ENCODE measurements around the gene CCDC13. TPM values are rescaled to one million over a fixed set of nuclear protein-coding genes. Genes with fewer than 3 reads are reported as not detected.

CCDC13 gene
- total RNA-seq, 1 experiment from 2014 or later, result 0.34 TPM

DNA sequence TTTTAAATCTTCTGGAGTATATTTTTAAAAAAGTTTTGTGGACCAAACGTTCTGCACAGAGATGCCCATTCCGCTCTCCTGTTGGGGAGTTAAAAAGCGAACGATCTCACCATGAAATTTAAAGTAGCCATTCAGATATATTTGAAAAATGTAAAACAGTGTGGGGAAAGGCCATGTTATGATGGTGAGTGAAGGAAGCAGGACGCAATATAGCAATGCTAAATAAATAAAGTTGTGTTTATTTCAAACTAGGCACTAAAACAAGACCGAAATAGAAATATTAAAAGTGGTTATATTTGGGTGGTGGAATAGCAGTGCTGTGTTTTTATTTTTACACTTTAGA lies 327 bp upstream of the CCDC13 start:
- Histone ChIP-seq H3K4me1 (no peaks in the 10 kb centered on the region), H3K27ac (peak overlapping the region; percentile 15; the same call in 1 of the 2 replicates), H3K9me3 (replicated peaks) (no peaks in the 10 kb centered on the region), H3K36me3 (no peaks in the 10 kb centered on the region), H3K4me3 (peak overlapping the region; percentile 58), H3K27me3 (no peaks in the 10 kb centered on the region)
- DNase-seq, result no peak

DNA sequence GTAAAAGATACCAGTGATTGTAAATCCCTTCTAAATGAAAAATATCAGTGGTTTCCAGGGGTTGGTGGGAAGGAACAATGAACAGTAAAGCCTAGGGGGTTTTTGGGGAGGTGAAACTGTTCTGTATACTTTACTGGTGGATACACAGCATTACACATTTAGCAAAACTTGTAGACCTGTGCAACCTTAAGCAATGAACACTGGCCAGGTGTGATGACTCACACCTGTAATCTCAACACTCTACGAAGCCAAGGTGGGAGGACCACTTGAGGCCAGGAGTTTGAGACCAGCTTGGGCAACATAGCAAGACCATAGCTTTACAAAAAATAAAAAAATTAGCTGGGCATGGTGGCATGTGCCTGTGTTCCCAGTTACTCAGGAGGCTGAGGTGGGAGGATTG lies 1.8 kb downstream of the CCDC13 start:
- no peak overlapping the region for H3K27ac ChIP-seq
- H3K4me1 ChIP-seq, result no peaks in the 10 kb centered on the region
- H3K36me3 ChIP-seq, result no peaks in the 10 kb centered on the region
- no peaks in the 10 kb centered on the region for H3K9me3 ChIP-seq (replicated peaks)
- no peaks in the 10 kb centered on the region for H3K27me3 ChIP-seq
- no peak for DNase-seq
- H3K4me3 ChIP-seq, result no peak overlapping the region

DNA sequence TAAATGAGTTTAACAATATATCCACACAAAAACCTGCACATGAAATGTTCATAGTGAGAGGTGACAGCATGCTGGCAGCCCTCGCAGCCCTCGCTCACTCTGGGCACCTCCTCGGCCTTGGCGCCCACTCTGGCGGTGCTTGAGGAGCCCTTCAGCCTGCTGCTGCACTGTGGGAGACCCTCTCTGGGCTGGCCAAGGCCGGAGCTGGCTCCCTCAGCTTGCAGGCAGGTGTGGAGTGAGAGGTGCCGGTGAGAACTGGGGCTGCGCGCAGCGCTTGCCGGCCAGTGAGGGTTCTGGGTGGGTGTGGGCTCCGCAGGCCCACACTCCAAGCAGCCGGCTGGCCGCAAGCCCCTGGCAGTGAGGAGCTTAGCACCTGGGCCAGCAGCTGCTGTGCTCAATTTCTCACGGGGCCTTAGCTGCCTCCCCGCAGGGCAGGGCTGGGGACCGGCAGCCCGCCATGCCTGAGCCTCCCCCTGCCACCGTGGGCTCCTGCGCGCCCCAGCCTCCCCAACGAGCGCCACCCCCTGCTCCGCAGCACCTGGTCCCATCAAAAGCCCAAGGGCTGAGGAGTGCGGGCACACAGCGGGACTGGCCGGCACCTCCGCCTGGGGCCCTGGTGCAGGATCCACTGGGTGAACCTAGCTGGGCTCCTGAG lies 3.4 kb downstream of the CCDC13 start:
- Histone ChIP-seq H3K9me3 (replicated peaks) (no peaks in the 10 kb centered on the region), H3K27ac (no peak overlapping the region), H3K4me1 (no peaks in the 10 kb centered on the region), H3K27me3 (no peaks in the 10 kb centered on the region), H3K36me3 (no peaks in the 10 kb centered on the region), H3K4me3 (no peak overlapping the region)
- DNase-seq, result no peak

DNA sequence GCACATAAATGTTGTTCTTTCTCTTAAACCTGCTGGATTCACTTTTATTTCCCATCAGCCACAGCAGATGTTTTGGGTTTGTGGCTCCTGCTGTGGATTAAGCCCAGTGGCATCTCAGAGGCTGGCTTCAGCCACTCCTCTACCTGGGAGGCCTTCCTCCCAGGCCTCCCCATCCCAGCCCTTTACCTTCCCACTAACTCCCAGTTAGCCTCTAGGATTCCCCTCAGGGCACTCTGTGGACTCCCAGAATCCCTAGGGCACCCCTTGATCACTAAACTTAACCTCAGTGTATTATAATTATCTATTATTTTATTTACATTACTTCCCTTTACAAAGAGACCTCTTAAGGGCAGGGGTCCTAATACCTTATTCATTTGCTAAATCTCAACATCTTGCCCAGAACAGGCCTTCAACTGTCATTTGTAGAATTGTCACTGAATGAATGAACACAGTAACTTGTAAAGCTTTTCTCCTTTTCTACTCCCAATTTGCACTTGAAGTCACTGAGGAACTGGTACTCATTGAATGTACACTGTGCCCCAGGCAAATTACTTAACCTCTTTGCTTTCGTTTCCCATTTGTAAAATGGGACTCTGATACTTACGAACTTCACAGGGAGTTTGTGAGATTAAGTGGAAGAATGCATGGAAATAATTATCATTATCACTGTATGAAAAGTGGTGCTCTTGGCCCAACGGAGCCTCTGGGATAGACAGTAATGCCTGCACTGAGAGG lies 8.3 kb downstream of the CCDC13 start:
- H3K4me1 ChIP-seq, result no peaks in the 10 kb centered on the region
- no peaks in the 10 kb centered on the region for H3K36me3 ChIP-seq
- no peak overlapping the region for H3K27ac ChIP-seq
- H3K9me3 ChIP-seq (replicated peaks), result no peaks in the 10 kb centered on the region
- H3K27me3 ChIP-seq, result no peaks in the 10 kb centered on the region
- no peak for DNase-seq
- H3K4me3 ChIP-seq, result no peak overlapping the region

DNA sequence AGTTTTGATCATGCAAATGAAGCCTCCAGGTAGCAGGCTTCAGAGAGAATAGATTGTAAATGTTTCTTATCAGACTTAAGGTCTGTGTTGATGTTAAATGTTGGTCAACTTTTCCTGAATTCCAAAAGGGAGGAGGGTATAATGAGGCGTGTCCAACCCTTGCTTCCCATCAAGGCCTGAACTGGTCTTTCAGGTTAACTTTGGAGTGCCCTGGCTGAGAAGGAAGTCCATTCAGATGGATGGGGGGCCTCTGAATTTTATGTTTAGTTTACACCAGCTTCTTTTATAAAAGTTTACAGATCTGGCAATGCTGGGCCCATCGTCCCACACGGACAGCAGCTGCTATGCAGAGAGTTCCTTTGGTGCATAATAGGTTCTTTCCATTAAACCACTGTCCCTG lies 8.9 kb downstream of the CCDC13 start:
- no peaks in the 10 kb centered on the region for H3K36me3 ChIP-seq
- no peak for DNase-seq

DNA sequence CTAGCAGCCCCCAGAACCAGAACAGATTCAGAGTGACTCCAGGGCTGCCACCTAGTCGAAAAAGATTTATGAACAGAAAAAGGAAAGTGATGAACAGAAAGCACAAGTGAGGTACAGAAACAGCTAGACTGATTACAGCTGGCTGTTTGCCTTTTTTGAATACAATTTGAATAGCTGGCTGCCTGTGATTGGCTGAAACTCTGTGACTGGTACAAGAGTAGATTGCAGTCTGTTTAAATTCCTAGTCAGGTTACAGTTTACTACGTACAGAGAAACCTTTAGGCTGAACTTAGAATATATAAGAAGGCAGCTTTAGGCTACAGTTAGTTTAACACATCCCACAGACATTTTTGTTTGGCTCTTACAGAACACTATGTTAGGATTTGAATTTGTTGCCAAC lies 10.0 kb downstream of the CCDC13 start:
- no peaks in the 10 kb centered on the region for H3K27me3 ChIP-seq
- no peaks in the 10 kb centered on the region for H3K9me3 ChIP-seq (replicated peaks)
- no peaks in the 10 kb centered on the region for H3K36me3 ChIP-seq
- no peak for DNase-seq
- H3K4me1 ChIP-seq, result no peaks in the 10 kb centered on the region
- no peak overlapping the region for H3K27ac ChIP-seq
- no peak overlapping the region for H3K4me3 ChIP-seq

More for the DNA sequence above, 8.9 kb downstream of the CCDC13 start:
- H3K27ac ChIP-seq, result no peak overlapping the region
- H3K4me3 ChIP-seq, result no peak overlapping the region
- H3K4me1 ChIP-seq, result no peaks in the 10 kb centered on the region
- no peaks in the 10 kb centered on the region for H3K9me3 ChIP-seq (replicated peaks)
- H3K27me3 ChIP-seq, result no peaks in the 10 kb centered on the region

DNA sequence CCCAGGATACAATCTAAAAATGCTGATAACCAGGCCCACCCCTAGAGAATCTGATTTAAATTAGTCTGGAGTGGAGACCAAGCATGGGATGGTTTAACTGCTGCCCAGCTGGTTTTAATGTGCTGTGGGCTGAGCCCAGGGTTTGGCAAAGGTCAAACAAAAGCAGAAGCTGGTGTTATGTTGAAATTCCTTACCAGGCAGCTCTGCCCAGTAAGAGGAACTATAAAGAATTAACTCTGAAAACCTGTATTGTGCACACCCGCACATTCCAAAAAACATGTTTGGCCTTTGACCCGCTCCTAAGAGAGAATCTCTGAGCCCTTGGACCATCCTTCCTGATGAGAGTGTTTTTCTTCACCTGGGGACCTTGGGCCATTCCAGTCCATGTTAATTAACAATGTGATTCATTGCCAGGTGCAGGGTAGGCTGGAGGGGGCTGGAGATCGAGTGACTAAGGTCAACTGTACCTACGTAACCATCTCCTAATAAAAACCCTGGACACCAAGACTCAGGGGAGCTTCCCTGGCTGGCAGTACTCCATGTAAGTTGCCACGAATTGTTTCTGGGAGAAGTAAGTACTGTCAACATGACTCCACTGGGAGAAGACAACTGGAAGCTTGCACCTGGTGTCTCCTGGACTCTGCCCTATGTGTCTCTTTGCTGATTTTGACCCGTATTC lies 10.9 kb downstream of the CCDC13 start:
- H3K27ac ChIP-seq, result no peak overlapping the region
- no peaks in the 10 kb centered on the region for H3K27me3 ChIP-seq
- DNase-seq, result no peak
- no peaks in the 10 kb centered on the region for H3K9me3 ChIP-seq (replicated peaks)
- H3K4me3 ChIP-seq, result no peak overlapping the region
- no peaks in the 10 kb centered on the region for H3K4me1 ChIP-seq
- H3K36me3 ChIP-seq, result no peaks in the 10 kb centered on the region

DNA sequence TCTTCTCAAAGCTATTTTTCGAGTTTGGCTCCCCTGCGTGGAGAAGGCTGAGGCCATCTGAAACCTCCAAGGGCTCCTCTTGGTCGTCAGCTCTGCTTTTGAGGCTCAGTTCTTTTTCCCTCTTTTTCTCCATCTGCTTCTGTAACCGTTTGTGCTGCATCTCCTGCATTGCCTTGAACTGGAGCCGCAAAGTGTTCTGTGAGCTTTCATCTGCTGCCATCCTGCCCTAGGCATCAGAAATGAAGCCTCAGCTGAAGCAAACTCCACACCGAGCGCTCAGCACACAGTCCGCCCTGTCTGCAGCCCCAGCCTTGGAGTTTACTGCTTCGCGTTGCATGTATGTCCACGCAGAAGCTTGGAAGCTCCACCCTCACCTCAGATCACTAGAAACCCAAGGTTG lies 14.9 kb downstream of the CCDC13 start:
- no peaks in the 10 kb centered on the region for H3K4me1 ChIP-seq
- H3K4me3 ChIP-seq, result no peak overlapping the region
- no peak for DNase-seq
- H3K27ac ChIP-seq, result no peak overlapping the region
- no peaks in the 10 kb centered on the region for H3K27me3 ChIP-seq
- no peaks in the 10 kb centered on the region for H3K9me3 ChIP-seq (replicated peaks)
- no peaks in the 10 kb centered on the region for H3K36me3 ChIP-seq

DNA sequence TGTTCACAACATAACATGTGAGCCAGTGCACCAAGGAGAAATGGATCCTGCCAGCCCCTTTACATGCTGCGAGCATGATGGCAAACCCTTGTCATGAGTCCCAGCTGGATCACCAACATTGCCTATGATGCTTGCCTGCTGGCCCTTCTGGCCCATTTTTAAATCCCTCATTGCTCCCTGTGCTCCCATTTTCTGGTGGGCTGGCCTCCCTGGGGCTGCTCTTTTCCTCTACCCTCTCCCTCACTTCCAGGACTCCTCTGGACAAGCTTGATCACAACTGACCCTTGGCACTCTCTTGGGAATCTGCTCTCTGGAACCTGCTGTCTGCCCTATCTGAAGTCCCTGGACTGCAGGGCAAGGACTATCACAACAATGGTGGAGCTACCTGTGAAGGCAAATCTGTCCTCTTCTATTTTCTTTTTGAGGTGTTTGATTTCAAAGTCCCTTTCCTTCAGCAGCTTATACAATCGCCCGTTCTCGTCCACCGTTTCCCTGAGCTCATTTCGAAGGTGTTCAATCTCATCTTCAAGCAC lies 16.3 kb downstream of the CCDC13 start:
- H3K36me3 ChIP-seq, result no peaks in the 10 kb centered on the region
- no peaks in the 10 kb centered on the region for H3K4me1 ChIP-seq
- H3K9me3 ChIP-seq (replicated peaks), result no peaks in the 10 kb centered on the region
- no peak for DNase-seq
- H3K4me3 ChIP-seq, result no peak overlapping the region
- no peak overlapping the region for H3K27ac ChIP-seq
- no peaks in the 10 kb centered on the region for H3K27me3 ChIP-seq

DNA sequence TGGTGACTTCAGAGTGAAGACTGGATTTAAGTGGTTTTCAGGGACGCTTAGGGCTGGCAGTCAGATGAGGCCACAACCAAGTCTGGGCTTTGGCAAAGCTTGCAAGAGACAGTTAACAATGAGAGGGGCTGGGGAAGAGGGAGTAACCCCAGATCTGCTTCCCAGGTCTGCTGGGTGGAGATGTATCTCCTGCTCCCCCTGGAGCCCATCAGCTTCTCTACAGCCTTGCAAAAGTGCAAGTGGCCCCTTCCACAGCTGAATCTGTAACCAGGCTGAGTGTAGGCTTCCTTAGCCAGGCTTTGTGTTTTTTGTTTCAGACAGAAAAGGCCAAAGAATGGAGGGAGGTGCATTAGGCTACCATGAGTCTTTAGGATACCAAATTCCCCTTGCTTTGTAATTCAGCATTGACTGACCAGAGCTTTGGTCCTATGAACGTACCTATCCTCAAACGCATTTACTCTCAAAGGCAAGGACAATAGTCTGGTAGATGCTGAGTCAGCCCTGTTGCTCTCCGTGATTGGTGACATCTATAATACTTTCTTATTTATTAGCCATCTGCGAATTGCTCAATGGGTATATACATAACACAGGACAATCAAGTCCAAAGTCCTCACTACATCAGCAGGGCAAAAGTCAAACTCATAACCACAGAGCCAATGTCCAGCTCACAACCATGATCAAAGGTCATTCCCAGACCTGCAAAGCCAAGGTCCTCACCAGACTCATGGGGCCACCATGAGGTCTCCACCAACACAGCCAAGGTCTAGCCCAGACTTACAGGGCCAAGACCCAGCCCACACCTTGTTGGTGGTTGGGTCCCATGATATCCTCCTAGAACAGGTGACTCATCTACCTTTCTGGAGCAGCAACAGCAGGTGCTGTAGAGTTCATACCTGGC lies 17.1 kb downstream of the CCDC13 start:
- DNase-seq, result peak; percentile 26 to 52
- H3K4me3 ChIP-seq, result no peak overlapping the region

DNA sequence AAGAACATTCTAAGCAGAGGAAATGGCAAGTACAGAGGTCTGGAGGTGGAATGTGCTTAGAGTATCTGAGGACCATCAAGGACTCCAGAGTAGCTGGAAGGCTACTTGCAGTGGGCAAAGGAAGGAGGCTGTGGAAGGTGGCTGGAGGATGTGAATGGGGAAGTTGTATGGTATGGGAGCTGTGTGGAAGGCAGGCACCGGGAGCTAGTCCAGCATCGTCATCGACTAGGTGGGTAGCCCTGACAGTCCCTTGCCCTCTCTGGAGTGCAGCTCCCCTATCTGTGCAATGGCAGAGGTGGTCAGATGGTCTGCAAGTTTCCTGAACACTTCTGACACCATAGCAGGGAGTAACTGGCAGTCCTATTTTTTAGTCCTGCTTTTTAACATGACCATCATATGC lies 19.3 kb downstream of the CCDC13 start:
- no peak for DNase-seq
- H3K27ac ChIP-seq, result no peak overlapping the region
- no peaks in the 10 kb centered on the region for H3K4me1 ChIP-seq
- no peak overlapping the region for H3K4me3 ChIP-seq
- H3K9me3 ChIP-seq (replicated peaks), result no peaks in the 10 kb centered on the region
- no peaks in the 10 kb centered on the region for H3K27me3 ChIP-seq
- no peaks in the 10 kb centered on the region for H3K36me3 ChIP-seq

More for the DNA sequence above, 17.1 kb downstream of the CCDC13 start:
- Histone ChIP-seq H3K36me3 (no peaks in the 10 kb centered on the region), H3K9me3 (replicated peaks) (no peaks in the 10 kb centered on the region), H3K27ac (no peak overlapping the region), H3K4me1 (no peaks in the 10 kb centered on the region), H3K27me3 (no peaks in the 10 kb centered on the region)

DNA sequence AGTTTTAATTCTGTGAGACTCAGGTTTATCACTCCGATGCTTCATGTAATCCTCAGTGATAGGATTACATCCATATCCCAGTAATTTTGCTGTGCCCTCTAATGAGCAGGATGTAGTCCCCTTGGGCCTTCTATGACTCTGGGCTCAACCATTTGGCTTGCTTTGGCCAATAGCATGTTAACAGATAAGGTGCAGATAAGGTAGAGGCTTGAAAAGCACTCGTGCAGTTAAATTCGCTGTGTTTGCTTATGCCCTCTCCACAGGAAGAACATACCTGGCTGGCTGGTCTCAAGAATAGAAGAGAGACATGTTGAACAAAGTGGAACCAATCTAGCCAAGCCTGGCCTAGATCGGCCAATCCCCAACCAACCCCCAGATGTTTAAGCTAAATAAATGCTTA lies 20.1 kb downstream of the CCDC13 start:
- DNase-seq, result no peak
- Histone ChIP-seq H3K27ac (no peak overlapping the region), H3K4me1 (no peaks in the 10 kb centered on the region), H3K4me3 (no peak overlapping the region), H3K27me3 (no peaks in the 10 kb centered on the region), H3K36me3 (no peaks in the 10 kb centered on the region), H3K9me3 (replicated peaks) (no peaks in the 10 kb centered on the region)

DNA sequence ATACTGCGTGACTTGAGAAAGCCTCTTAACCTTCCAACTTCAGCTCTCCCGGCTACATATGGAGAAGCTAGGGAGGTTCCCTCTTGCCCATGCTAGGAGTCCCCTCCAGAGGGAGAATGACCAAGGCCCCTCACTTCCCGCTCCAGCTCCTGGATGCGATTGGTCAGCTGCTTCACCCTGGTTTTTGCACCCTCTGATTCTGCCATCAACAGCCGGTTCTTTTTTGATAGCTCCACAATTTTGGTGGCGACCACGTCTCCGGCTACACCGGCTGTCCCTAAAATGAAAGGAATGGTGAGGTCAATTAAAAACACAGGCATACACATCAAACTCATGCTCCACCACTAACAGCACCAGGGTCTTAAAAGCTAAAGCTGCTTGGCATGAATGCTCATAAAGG lies 20.6 kb downstream of the CCDC13 start:
- H3K27ac ChIP-seq, result no peak overlapping the region
- H3K36me3 ChIP-seq, result no peaks in the 10 kb centered on the region
- no peak for DNase-seq

DNA sequence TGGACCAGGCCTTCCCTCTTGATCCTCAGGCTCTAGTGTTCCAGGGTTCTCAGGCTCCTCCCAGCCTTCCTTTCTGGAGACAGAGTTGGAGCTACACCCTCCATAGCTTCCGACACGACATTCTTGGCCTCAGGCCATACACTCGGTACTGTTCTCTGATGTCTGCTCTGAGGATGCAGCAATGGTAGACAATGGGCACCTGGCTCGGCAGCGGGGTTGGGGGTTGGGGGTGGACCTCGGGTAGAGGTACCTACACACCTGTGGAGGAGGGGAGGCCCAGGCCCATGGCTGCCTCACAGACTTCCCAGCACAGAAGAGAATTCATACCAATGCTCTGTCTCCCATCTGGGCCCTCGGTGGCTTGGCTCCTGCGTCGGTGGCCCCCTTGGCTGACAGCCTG lies 21.4 kb downstream of the CCDC13 start:
- Histone ChIP-seq H3K4me3 (no peak overlapping the region), H3K36me3 (no peaks in the 10 kb centered on the region), H3K4me1 (peaks cover 3% of the 10 kb centered on the region; the same call in 1 of the 2 replicates), H3K27ac (no peak overlapping the region), H3K9me3 (replicated peaks) (no peaks in the 10 kb centered on the region), H3K27me3 (no peaks in the 10 kb centered on the region)
- DNase-seq, result no peak

More for the DNA sequence above, 20.6 kb downstream of the CCDC13 start:
- no peaks in the 10 kb centered on the region for H3K4me1 ChIP-seq
- no peak overlapping the region for H3K4me3 ChIP-seq
- H3K27me3 ChIP-seq, result no peaks in the 10 kb centered on the region
- H3K9me3 ChIP-seq (replicated peaks), result no peaks in the 10 kb centered on the region
